Right cardiac atrium (tissue), 5 donors: ENCODE data around the gene GOLGA6L10. TPM values are rescaled to one million over a fixed set of nuclear protein-coding genes. Genes with fewer than 3 reads are reported as not detected.
"Not testable (repeated sequence)": the region's sequence is repeated elsewhere in the genome, so short reads cannot be mapped to it uniquely, and the experiment has no call there.

Experiments used
- ATAC-seq, 2 donors: fragments of 200-7000 bp; cut with Tn5 transposase; one replicate each; pipeline versions ENCODE4 v1.8.0 to v1.9.1; 2020; ENCODE audit warnings: moderate library complexity in 2 of 2, mild to moderate bottlenecking in 1 of 2
- DNase-seq, 3 donors: peaks; one replicate each; pipeline ENCODE4 v3.0.0-alpha.2; 2020
- H3K27ac ChIP-seq: one replicate; pipeline ENCODE4 v1.5.1; 2013; ENCODE audit warnings: mild to moderate bottlenecking, low read length, control low read depth, moderate library complexity
- H3K27me3 ChIP-seq: one replicate; pipeline ENCODE4 v1.6.1; 2013; ENCODE audit not compliant: control insufficient read depth, insufficient read depth
- H3K4me1 ChIP-seq: one replicate; pipeline ENCODE4 v1.6.1; 2013; ENCODE audit warnings: low read length; ENCODE audit not compliant: control insufficient read depth, insufficient read depth
- H3K4me3 ChIP-seq: one replicate; pipeline ENCODE4 v1.5.1; 2013; ENCODE audit warnings: low read length, control low read depth
- H3K9me3 ChIP-seq: one replicate; pipeline ENCODE4 v1.6.1; 2013; ENCODE audit warnings: low read length; ENCODE audit not compliant: control insufficient read depth
- WGBS: extraction: QIAGEN DNeasy Blood & Tissue Kit; methylation state at CpG from one replicate; pipeline ENCODE4 v1.1.7; 2013; 5-methylcytosine and 5-hydroxymethylcytosine counted together
- intact Hi-C, 4 donors: fragments of 100-400 bp; cut with DNase I; formaldehyde crosslinking; loops; one replicate each; pipeline versions ENCODE4 v1.11.0 to v1.14.0; 2022 to 2023
- polyA plus RNA-seq: library from polyadenylated mRNA; stranded (reverse); fragments of 200-250 nt; gene quantifications from one replicate; pipeline ENCODE4 v1.2.3, GENCODE V29; 2013
- total RNA-seq, 4 donors: library from RNA; stranded (reverse); fragmentation: NEBNext Ultra II Directional; extraction: Animal tissue kit (Norgen Biotek cat#: 25700); gene quantifications; one replicate each; pipeline ENCODE4 v1.2.1, GENCODE V29; 2021
- donor health status: healthy with polysubstance abuse.
- donor health status: DM: no; HTN: yes; CAD: no.
- donor health status: DM: no; HTN: no; CAD: no.
- donor health status: DM: no; HTN: yes; CAD: no; lungs with severe emphysema.
- donor health status: DM: yes; HTN: yes; CAD: no.

Gene GOLGA6L10
- total and polyA plus RNA-seq, 5 donors: 0.21 to 1.4 (median 0.50) TPM; not detected in 1

DNA sequence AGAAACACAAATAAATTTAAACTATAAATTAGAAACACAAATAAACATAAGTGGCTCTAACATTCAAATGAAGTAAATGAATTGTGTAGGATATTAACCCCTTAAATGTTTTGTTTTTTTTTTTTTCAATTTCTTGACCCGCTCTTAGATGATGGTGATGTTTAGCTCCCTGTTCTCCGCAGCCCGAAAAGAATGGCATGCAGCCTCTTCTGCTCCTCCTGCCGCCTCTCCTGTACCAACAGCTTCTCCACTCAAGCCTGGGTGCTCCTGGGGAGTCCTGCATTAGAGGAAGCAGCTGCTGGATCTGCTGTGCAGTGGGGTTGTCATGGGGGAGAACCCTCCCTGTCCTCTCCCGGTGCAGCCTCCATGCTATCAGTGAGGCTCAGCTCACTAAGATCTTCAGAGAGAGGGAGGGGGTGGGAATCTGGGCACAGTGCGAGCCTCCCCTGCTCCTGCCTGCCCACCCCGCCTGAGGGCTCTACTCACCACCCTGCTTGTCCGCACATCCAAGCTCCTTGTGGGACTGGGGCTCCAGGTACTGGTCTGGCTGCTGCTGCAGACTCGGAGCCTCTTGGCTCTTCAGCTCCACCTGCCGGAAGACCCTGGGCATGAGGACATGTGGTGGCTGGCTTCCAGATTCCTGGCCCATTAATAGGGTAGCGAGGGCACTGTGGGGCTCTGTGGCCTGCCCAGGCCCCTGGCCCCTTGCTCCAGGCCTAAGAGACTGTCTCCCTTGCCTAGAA, 6.5 kb downstream of the GOLGA6L10 start:
- DNase-seq: peak; percentile 6 to 65 (median 18)
- WGBS: 57% methylated on average over 8 of the region's 11 CpGs

DNA sequence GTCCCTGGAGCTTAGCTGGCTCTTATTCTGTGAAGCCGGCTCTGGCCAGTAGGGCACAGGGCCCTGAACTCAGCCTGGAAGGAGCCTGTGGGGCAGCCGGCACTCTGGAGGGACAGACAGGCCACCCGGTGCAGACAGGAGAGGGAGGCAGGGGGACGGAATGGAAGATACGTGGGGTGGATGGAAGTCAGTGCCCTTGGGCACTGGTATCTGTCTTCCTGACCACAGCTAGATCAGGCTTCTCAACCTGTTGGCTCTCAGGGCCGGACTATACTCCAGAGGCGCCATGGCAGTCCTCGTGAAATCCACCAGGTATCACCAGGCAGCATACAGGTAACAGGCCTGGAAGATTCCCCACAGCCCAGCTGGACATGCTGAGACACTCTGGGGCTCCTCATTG, 10.7 kb downstream of the GOLGA6L10 start:
- H3K9me3 ChIP-seq, ATAC-seq, intact Hi-C loops, H3K27me3 ChIP-seq, H3K4me3 ChIP-seq, H3K27ac ChIP-seq, H3K4me1 ChIP-seq: not testable (repeated sequence)
- DNase-seq: peak in 2 of 3 donors; percentile 1 to 27
- 75% methylated on average over 8 of the region's 8 CpGs for WGBS

More for the DNA sequence above, 6.5 kb downstream of the GOLGA6L10 start:
- H3K4me3 ChIP-seq, intact Hi-C loops, H3K4me1 ChIP-seq, H3K27me3 ChIP-seq, H3K9me3 ChIP-seq, H3K27ac ChIP-seq, ATAC-seq: not testable (repeated sequence)

DNA sequence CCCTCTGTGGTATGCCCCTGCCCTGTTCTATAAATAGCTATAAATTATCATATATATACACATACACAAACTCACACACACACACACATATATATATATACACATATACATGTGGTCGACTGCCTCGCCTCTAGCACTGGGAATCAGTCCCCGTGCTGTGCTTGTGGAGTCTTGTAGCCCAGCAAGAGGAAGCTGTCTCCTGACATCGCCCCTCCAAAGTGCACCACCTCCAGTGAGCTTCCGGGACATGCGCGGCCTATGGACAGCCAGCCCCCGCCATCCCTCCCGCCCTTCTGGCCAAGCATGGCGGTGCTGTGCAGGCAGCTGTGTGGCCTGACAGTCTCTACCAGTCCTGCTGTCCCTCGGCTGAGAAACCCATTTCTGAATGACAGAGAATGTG, 11.2 kb downstream of the GOLGA6L10 start:
- 79% methylated on average over 10 of the region's 11 CpGs for WGBS
- DNase-seq, H3K9me3 ChIP-seq, H3K27ac ChIP-seq, H3K4me1 ChIP-seq, H3K4me3 ChIP-seq, intact Hi-C loops, ATAC-seq, H3K27me3 ChIP-seq: not testable (repeated sequence)

DNA sequence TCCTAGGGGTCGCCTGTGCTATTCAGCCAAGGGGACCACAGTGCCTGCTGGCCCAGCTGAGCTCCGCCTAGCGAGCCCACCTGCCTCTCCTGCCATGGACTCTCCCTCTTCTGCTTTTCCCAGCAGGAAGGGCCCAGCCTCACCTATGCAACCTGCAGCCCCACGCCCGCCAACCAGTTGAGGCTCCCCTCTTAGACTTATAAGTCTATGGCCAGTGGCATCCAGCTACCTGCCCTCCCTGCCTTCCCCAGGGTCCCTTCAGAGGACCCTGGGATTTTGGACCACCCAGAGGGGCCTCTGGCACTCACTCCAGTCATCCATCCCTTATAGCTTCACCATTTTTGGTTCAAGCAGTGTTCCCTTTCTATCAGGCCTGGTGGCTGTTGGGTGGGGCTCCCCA, 12.2 kb downstream of the GOLGA6L10 start:
- H3K27ac ChIP-seq, H3K4me1 ChIP-seq, H3K4me3 ChIP-seq, intact Hi-C loops, ATAC-seq, H3K27me3 ChIP-seq, H3K9me3 ChIP-seq: not testable (repeated sequence)
- peak in 2 of 3 donors; percentile 16 to 29 for DNase-seq
- 100% methylated on average over 3 of the region's 5 CpGs for WGBS

- ATAC-seq: peak in 1 of 2 donors; percentile 37
- 51% methylated on average over 10 of the region's 10 CpGs for WGBS
- H3K4me3 ChIP-seq, intact Hi-C loops, H3K9me3 ChIP-seq, H3K27ac ChIP-seq, H3K4me1 ChIP-seq, H3K27me3 ChIP-seq: not testable (repeated sequence)
- peak in 1 of 3 donors; percentile 26 for DNase-seq
Measured at GRCh38 chr15:82336180-82336647, 13.1 kb downstream of the GOLGA6L10 start.

DNA sequence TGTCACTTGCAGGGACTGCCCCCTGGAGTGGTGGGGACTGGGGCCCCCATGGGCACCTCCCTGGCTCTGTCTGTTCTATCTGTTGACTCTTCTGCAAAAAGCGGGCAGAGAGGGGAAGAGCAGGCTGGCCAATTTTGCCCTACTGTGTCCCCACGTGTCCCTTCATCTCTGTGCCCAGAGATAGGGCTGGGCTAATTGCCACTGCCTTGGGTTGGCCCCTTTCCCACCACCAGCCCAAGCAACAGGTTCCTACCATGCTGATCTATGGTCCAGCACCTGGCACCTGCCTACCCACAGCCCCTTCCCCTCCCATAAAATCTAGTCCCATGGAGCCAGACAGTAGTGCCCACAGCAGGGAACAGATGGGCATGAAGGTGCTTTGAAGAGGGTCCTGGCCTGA, 14.3 kb downstream of the GOLGA6L10 start:
- H3K27ac ChIP-seq, ATAC-seq, H3K9me3 ChIP-seq, H3K4me1 ChIP-seq, H3K4me3 ChIP-seq, intact Hi-C loops, H3K27me3 ChIP-seq: not testable (repeated sequence)
- WGBS: 72% methylated on average over 2 of the region's 2 CpGs
- DNase-seq: peak in 2 of 3 donors; percentile 46 to 58

DNA sequence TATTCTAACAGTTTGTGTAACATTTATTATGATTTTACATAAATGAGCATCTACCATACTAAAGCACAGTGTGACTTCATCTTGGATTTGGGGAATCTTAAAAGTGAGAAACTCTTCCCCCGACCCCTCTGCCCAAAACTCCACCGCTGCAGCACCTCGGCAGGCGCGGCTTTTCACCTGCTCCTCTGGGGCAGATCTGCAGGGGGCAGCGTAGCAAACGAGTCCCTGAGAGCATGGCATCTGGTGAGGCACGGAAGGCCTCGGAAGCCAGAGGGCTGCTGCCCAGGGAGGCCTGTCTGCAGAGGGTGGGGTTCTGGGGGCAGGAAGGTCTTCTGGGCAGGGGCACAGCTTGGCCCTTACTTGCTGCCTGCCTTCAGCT, 14.7 kb downstream of the GOLGA6L10 start:
- intact Hi-C loops, H3K27ac ChIP-seq, H3K4me1 ChIP-seq, H3K27me3 ChIP-seq, H3K4me3 ChIP-seq, H3K9me3 ChIP-seq, ATAC-seq: not testable (repeated sequence)
- DNase-seq: peak in 2 of 3 donors; percentile 36 to 59
- WGBS: 87% methylated on average over 7 of the region's 9 CpGs

- 62% methylated on average over 43 of the region's 43 CpGs for WGBS
- H3K4me3 ChIP-seq, H3K27me3 ChIP-seq, H3K9me3 ChIP-seq, H3K4me1 ChIP-seq, intact Hi-C loops, ATAC-seq: not testable (repeated sequence)
- DNase-seq: peak in 2 of 3 donors; percentile 60 to 72
- H3K27ac ChIP-seq: peak overlapping the region; percentile 23
Measured at GRCh38 chr15:82333603-82334553, 15.4 kb downstream of the GOLGA6L10 start.

DNA sequence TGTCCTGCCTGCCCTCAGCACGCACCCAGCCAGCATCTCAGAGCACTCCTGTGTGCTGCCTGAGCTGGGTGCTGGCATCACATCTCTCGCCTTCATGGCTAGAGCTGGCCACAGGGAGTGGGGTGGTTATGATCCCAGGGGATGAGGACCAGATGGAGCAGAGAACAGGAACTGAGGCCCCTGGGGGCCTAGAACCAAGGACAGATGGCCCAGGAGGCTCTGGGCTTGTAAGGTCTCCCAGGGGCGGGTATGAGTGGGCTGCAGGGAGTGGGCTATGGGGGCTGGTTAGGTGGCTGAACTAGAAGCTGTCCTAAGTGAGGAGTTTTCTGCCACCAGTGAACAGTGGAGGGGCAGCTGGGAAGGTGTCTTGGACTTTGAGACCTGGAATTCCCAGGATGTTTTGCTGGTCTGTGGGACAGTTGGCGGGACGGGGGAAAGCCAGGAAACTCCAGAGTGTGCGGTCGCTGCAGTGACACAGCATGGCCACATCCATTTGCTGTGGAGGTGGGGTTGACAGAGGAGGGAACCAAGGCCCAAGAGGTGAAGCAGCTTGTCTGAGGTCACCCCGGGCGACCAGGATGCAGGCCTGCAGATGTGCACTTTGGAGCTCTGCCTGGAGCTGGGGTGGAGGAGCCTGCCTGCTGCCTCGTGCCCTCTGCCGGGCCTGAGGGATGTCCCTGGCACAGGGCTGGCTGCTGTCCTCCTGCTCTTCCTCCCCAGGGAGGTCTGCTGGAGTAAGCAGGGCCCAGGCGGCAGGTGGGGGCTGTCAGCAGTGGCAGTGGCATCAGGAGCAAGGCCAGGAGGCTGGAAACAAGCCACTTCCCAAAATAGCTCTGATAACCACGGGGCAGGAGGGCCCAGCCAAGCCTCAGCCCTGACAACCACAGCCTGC, 16.3 kb downstream of the GOLGA6L10 start:
- H3K4me3 ChIP-seq, intact Hi-C loops, H3K4me1 ChIP-seq, H3K9me3 ChIP-seq, H3K27me3 ChIP-seq: not testable (repeated sequence)
- H3K27ac ChIP-seq: peak overlapping the region; percentile 48
- ATAC-seq (peak; percentile 87 to 92), DNase-seq (peak; percentile 71 to 92 (median 89))
- 38% methylated on average over 12 of the region's 13 CpGs for WGBS

- H3K4me1 ChIP-seq, H3K27me3 ChIP-seq, H3K4me3 ChIP-seq, H3K27ac ChIP-seq, intact Hi-C loops, DNase-seq, H3K9me3 ChIP-seq, ATAC-seq: not testable (repeated sequence)
- WGBS: 81% methylated on average over 3 of the region's 3 CpGs
Measured at GRCh38 chr15:82331576-82332304, 17.5 kb downstream of the GOLGA6L10 start.
